ENCODE results near the gene RBM43. TPM values are rescaled to one million over a fixed set of nuclear protein-coding genes. Genes with fewer than 3 reads are reported as not detected.
"Not testable (repeated sequence)": the region's sequence is repeated elsewhere in the genome, so short reads cannot be mapped to it uniquely, and the experiment has no call there.

The RBM43 gene
- 0.83 and 1.0 TPM in 2 replicates for polyA plus RNA-seq (2013)

DNA sequence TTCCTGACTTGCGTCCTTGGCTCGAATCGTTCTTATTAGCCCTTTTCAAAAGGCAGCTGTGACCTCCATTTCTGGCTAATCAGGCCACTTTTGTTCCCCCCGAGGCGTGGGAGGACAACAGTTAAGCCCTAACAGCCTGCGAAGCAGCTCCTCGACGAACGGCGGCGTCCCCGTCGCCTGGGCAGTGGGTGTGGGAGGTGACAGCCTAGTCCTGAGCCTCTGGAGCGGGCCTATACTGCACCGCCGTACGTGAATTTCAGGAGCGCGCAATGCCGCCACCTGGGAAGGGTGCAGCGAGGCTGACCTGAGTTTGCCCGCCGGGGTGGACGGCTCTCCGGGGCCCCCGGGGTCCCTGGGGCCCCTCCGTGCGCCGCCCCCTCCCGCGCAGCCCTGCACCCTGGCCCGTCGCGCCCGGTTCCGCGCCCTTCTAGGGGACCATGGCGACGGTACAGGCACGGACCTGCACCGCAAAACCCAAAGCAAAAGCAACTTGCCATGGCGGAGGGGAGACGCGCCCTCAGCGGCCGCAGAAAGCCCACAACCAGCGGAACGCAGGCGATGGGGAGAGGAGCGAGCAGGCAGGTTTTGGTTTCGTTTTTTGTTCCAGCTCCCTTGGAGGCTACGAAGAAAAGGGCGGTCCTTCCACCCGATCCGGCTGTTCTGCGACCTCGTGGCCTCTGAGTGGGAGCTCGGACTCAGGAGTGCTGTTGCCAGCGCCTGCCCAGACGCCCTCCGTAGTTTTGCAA, at the start of gene RBM43:
RBM43 (minus strand) TSS at position 633 of the 746 bp plus-strand sequence; CDS start at position 497, 136 bp downstream.
- Histone ChIP-seq H3K27me3 (ENCODE audit: insufficient read depth, low read length) (no peaks in the 10 kb centered on the region), H2AFZ (ENCODE audit: insufficient read depth, low read length, poor library complexity) (peak within 1 kb of the TSS; percentile 61), H2AK5ac (ENCODE audit: low read length) (no peak within 1 kb of the TSS), H3K4me3 (ENCODE audit: low read depth, low read length) (peak within 1 kb of the TSS; percentile 78), H3K4me2 (ENCODE audit: low read length) (peak within 1 kb of the TSS; percentile 82), H3K9me3 (ENCODE audit: insufficient read depth, low read depth, low read length) (no peaks in the 10 kb centered on the region), H3K79me1 (ENCODE audit: low read length) (peaks cover 6% of the 10 kb centered on the region), H3K18ac (ENCODE audit: low read length) (no peak within 1 kb of the TSS), H3K27ac (ENCODE audit: low read depth, low read length) (no peak within 1 kb of the TSS), H3K4ac (ENCODE audit: low read depth, low read length) (no peak within 1 kb of the TSS), H3K79me2 (ENCODE audit: control insufficient read depth, insufficient read depth, low read length, poor library complexity) (no peaks in the 10 kb centered on the region), H2BK12ac (ENCODE audit: low read length) (no peak within 1 kb of the TSS), H3K36me3 (ENCODE audit: control insufficient read depth in 1 of 2, insufficient read depth in 2 of 2, low read length in 2 of 2) (no peaks in the 10 kb centered on the region), H3K9ac (ENCODE audit: low read length) (peak within 1 kb of the TSS; percentile 43), H3K14ac (ENCODE audit: low read length) (peak within 1 kb of the TSS; percentile 50), H4K91ac (ENCODE audit: low read depth, low read length) (peak within 1 kb of the TSS; percentile 28), H4K12ac (ENCODE audit: low read depth, low read length) (peak within 1 kb of the TSS; percentile 7), H3K23ac (ENCODE audit: low read length) (no peak within 1 kb of the TSS), H3K4me1 (ENCODE audit: control insufficient read depth in 1 of 2, insufficient read depth in 2 of 2, low read length in 2 of 2) (peaks cover 0 to 4% of the 10 kb centered on the region in 2 experiments), H4K8ac (ENCODE audit: low read depth, low read length) (peak within 1 kb of the TSS; percentile 5), H2BK120ac (ENCODE audit: insufficient read depth, low read length, poor library complexity) (peak within 1 kb of the TSS; percentile 6), H2BK5ac (ENCODE audit: low read depth, low read length, poor library complexity) (no peak within 1 kb of the TSS)
- DNase-seq = peak; percentile 88 to 92
- no CpG with 5 or more reads among the region's 61 CpGs for WGBS (ENCODE audit: extremely low coverage, insufficient coverage, insufficient read length)

GRCh38 chr2:151310313-151310712, 48.6 kb upstream of the RBM43 start:
- not testable (repeated sequence) for H3K23ac ChIP-seq (ENCODE audit: low read length)

GRCh38 chr2:151306621-151307020, 45.0 kb upstream of the RBM43 start:
- Histone ChIP-seq H3K27ac (ENCODE audit: low read depth, low read length) (no peak overlapping the region), H3K36me3 (ENCODE audit: control insufficient read depth in 1 of 2, insufficient read depth in 2 of 2, low read length in 2 of 2) (peaks cover 0 to 1% of the 10 kb centered on the region in 2 experiments), H3K4me3 (ENCODE audit: low read depth, low read length) (no peak overlapping the region), H3K4me2 (ENCODE audit: low read length) (no peak overlapping the region), H2BK12ac (ENCODE audit: low read length) (no peak overlapping the region), H3K4me1 (ENCODE audit: control insufficient read depth in 1 of 2, insufficient read depth in 2 of 2, low read length in 2 of 2) (no peaks in the 10 kb centered on the region), H2BK120ac (ENCODE audit: insufficient read depth, low read length, poor library complexity) (no peak overlapping the region), H3K79me2 (ENCODE audit: control insufficient read depth, insufficient read depth, low read length, poor library complexity) (no peaks in the 10 kb centered on the region), H3K4ac (ENCODE audit: low read depth, low read length) (no peak overlapping the region), H2AFZ (ENCODE audit: insufficient read depth, low read length, poor library complexity) (no peak overlapping the region), H3K23ac (ENCODE audit: low read length) (no peak overlapping the region), H2AK5ac (ENCODE audit: low read length) (no peak overlapping the region), H3K9me3 (ENCODE audit: insufficient read depth, low read depth, low read length) (peaks cover 2% of the 10 kb centered on the region), H3K18ac (ENCODE audit: low read length) (no peak overlapping the region), H2BK5ac (ENCODE audit: low read depth, low read length, poor library complexity) (no peak overlapping the region), H3K79me1 (ENCODE audit: low read length) (no peaks in the 10 kb centered on the region), H3K9ac (ENCODE audit: low read length) (no peak overlapping the region), H3K27me3 (ENCODE audit: insufficient read depth, low read length) (no peaks in the 10 kb centered on the region), H4K8ac (ENCODE audit: low read depth, low read length) (no peak overlapping the region), H4K91ac (ENCODE audit: low read depth, low read length) (no peak overlapping the region), H4K12ac (ENCODE audit: low read depth, low read length) (no peak overlapping the region), H3K14ac (ENCODE audit: low read length) (no peak overlapping the region)
- no CpG with 5 or more reads among the region's 3 CpGs for WGBS (ENCODE audit: extremely low coverage, insufficient coverage, insufficient read length)
- peak in 1 of 2 donors; percentile 11 for DNase-seq

More at GRCh38 chr2:151310313-151310712, 48.6 kb upstream of the RBM43 start:
- not testable (repeated sequence) for H3K4me2 ChIP-seq (ENCODE audit: low read length); H2AK5ac ChIP-seq (ENCODE audit: low read length); H2BK5ac ChIP-seq (ENCODE audit: low read depth, low read length, poor library complexity); H3K9me3 ChIP-seq (ENCODE audit: insufficient read depth, low read depth, low read length); H4K91ac ChIP-seq (ENCODE audit: low read depth, low read length); H2AFZ ChIP-seq (ENCODE audit: insufficient read depth, low read length, poor library complexity); H3K79me1 ChIP-seq (ENCODE audit: low read length); H3K79me2 ChIP-seq (ENCODE audit: control insufficient read depth, insufficient read depth, low read length, poor library complexity); H3K4me1 ChIP-seq (ENCODE audit: control insufficient read depth in 1 of 2, insufficient read depth in 2 of 2, low read length in 2 of 2); H3K27me3 ChIP-seq (ENCODE audit: insufficient read depth, low read length); H2BK120ac ChIP-seq (ENCODE audit: insufficient read depth, low read length, poor library complexity); H2BK12ac ChIP-seq (ENCODE audit: low read length); H3K18ac ChIP-seq (ENCODE audit: low read length); H4K12ac ChIP-seq (ENCODE audit: low read depth, low read length); DNase-seq; H3K4me3 ChIP-seq (ENCODE audit: low read depth, low read length); H4K8ac ChIP-seq (ENCODE audit: low read depth, low read length); H3K27ac ChIP-seq (ENCODE audit: low read depth, low read length); H3K36me3 ChIP-seq (ENCODE audit: control insufficient read depth in 1 of 2, insufficient read depth in 2 of 2, low read length in 2 of 2); H3K14ac ChIP-seq (ENCODE audit: low read length); H3K9ac ChIP-seq (ENCODE audit: low read length); H3K4ac ChIP-seq (ENCODE audit: low read depth, low read length)
- no CpG with 5 or more reads among the region's 6 CpGs for WGBS (ENCODE audit: extremely low coverage, insufficient coverage, insufficient read length)

GRCh38 chr2:151305129-151305691, 43.5 kb upstream of the RBM43 start:
- no peaks in the 10 kb centered on the region for H3K79me2 ChIP-seq (ENCODE audit: control insufficient read depth, insufficient read depth, low read length, poor library complexity)
- H3K4me3 ChIP-seq (ENCODE audit: low read depth, low read length) = no peak overlapping the region
- no peak overlapping the region for H4K91ac ChIP-seq (ENCODE audit: low read depth, low read length)
- H3K9ac ChIP-seq (ENCODE audit: low read length) = no peak overlapping the region
- no peaks in the 10 kb centered on the region for H3K36me3 ChIP-seq (ENCODE audit: control insufficient read depth in 1 of 2, insufficient read depth in 2 of 2, low read length in 2 of 2)
- H4K8ac ChIP-seq (ENCODE audit: low read depth, low read length) = no peak overlapping the region
- DNase-seq = no peak
- H3K27ac ChIP-seq (ENCODE audit: low read depth, low read length) = no peak overlapping the region
- H2BK12ac ChIP-seq (ENCODE audit: low read length) = no peak overlapping the region
- no peak overlapping the region for H3K23ac ChIP-seq (ENCODE audit: low read length)
- no peaks in the 10 kb centered on the region for H3K27me3 ChIP-seq (ENCODE audit: insufficient read depth, low read length)
- H3K18ac ChIP-seq (ENCODE audit: low read length) = no peak overlapping the region
- H4K12ac ChIP-seq (ENCODE audit: low read depth, low read length) = no peak overlapping the region
- no peak overlapping the region for H2AFZ ChIP-seq (ENCODE audit: insufficient read depth, low read length, poor library complexity)
- H2BK120ac ChIP-seq (ENCODE audit: insufficient read depth, low read length, poor library complexity) = no peak overlapping the region
- peaks cover 2% of the 10 kb centered on the region for H3K9me3 ChIP-seq (ENCODE audit: insufficient read depth, low read depth, low read length)
- H3K14ac ChIP-seq (ENCODE audit: low read length) = no peak overlapping the region
- H3K4me2 ChIP-seq (ENCODE audit: low read length) = no peak overlapping the region
- no peak overlapping the region for H2BK5ac ChIP-seq (ENCODE audit: low read depth, low read length, poor library complexity)
- no peaks in the 10 kb centered on the region for H3K79me1 ChIP-seq (ENCODE audit: low read length)
- H2AK5ac ChIP-seq (ENCODE audit: low read length) = no peak overlapping the region
- peaks cover 0 to 2% of the 10 kb centered on the region in 2 experiments for H3K4me1 ChIP-seq (ENCODE audit: control insufficient read depth in 1 of 2, insufficient read depth in 2 of 2, low read length in 2 of 2)
- no peak overlapping the region for H3K4ac ChIP-seq (ENCODE audit: low read depth, low read length)

All from trophoblast cell (in vitro differentiated cells and primary cell).